ENCODE data around the gene GRM8.

The GRM8 gene

GRCh38 chr7:126686474-126686873, 566.3 kb downstream of the GRM8 start:
- Histone ChIP-seq H2AK5ac (ENCODE audit: low read length, severe bottlenecking) (peak overlapping the region; percentile 40), H2AFZ (ENCODE audit: low read depth, low read length) (no peak overlapping the region), H3K4me3 (ENCODE audit: insufficient read depth in 1 of 2, low read depth in 1 of 2, low read length in 2 of 2) (no peak overlapping the region), H3K79me1 (replicated peaks; ENCODE audit: low read length, poor library complexity, severe bottlenecking) (no peaks in the 10 kb centered on the region), H3K27me3 (ENCODE audit: control insufficient read depth in 1 of 2, insufficient read depth in 1 of 2, low read length in 2 of 2) (no peaks in the 10 kb centered on the region), H3K4me2 (ENCODE audit: low read length, poor library complexity, severe bottlenecking) (no peak overlapping the region), H2BK5ac (ENCODE audit: low read depth, low read length, poor library complexity, severe bottlenecking) (no peak overlapping the region), H3K4ac (ENCODE audit: low read depth in 1 of 2, low read length in 2 of 2) (no peak overlapping the region), H2BK12ac (ENCODE audit: low read length in 2 of 2) (no peak overlapping the region), H3K9me3 (ENCODE audit: control insufficient read depth, low read length) (no peaks in the 10 kb centered on the region), H3K14ac (ENCODE audit: low read length in 2 of 2) (peak overlapping the region in 1 of 2 experiments; percentile 82), H2BK120ac (ENCODE audit: low read depth, low read length) (no peak overlapping the region), H4K8ac (ENCODE audit: low read length) (peak overlapping the region; percentile 14), H4K91ac (ENCODE audit: low read length) (peak overlapping the region; percentile 35), H3K18ac (ENCODE audit: low read depth in 1 of 2, low read length in 2 of 2) (no peak overlapping the region), H3K27ac (ENCODE audit: low read length, poor library complexity, severe bottlenecking) (no peak overlapping the region), H3K36me3 (ENCODE audit: control insufficient read depth in 1 of 2, insufficient read depth in 2 of 2, low read depth in 1 of 2, low read length in 2 of 2) (no peaks in the 10 kb centered on the region), H3K9ac (ENCODE audit: low read length) (no peak overlapping the region), H2BK15ac (ENCODE audit: low read depth, poor library complexity, severe bottlenecking) (no peak overlapping the region), H3K23ac (ENCODE audit: low read length in 2 of 2) (no peak overlapping the region), H3K4me1 (ENCODE audit: control insufficient read depth, insufficient read depth, low read depth, low read length) (peaks cover 15% of the 10 kb centered on the region)
- DNase-seq = no peak
- WGBS = 90% methylated on average over 5 of the region's 5 CpGs

GRCh38 chr7:126685596-126685995, 567.1 kb downstream of the GRM8 start:
- Histone ChIP-seq H3K4ac (ENCODE audit: low read depth in 1 of 2, low read length in 2 of 2) (no peak overlapping the region), H3K9ac (ENCODE audit: low read length) (no peak overlapping the region), H3K27me3 (ENCODE audit: control insufficient read depth in 1 of 2, insufficient read depth in 1 of 2, low read length in 2 of 2) (no peaks in the 10 kb centered on the region), H3K14ac (ENCODE audit: low read length in 2 of 2) (no peak overlapping the region), H2BK15ac (ENCODE audit: low read depth, poor library complexity, severe bottlenecking) (no peak overlapping the region), H2BK5ac (ENCODE audit: low read depth, low read length, poor library complexity, severe bottlenecking) (no peak overlapping the region), H2BK120ac (ENCODE audit: low read depth, low read length) (no peak overlapping the region), H4K8ac (ENCODE audit: low read length) (no peak overlapping the region), H3K4me2 (ENCODE audit: low read length, poor library complexity, severe bottlenecking) (no peak overlapping the region), H3K18ac (ENCODE audit: low read depth in 1 of 2, low read length in 2 of 2) (no peak overlapping the region), H3K79me1 (replicated peaks; ENCODE audit: low read length, poor library complexity, severe bottlenecking) (no peaks in the 10 kb centered on the region), H3K36me3 (ENCODE audit: control insufficient read depth in 1 of 2, insufficient read depth in 2 of 2, low read depth in 1 of 2, low read length in 2 of 2) (no peaks in the 10 kb centered on the region), H3K9me3 (ENCODE audit: control insufficient read depth, low read length) (no peaks in the 10 kb centered on the region), H3K27ac (ENCODE audit: low read length, poor library complexity, severe bottlenecking) (no peak overlapping the region), H4K91ac (ENCODE audit: low read length) (no peak overlapping the region), H2AFZ (ENCODE audit: low read depth, low read length) (no peak overlapping the region), H2BK12ac (ENCODE audit: low read length in 2 of 2) (no peak overlapping the region), H3K4me3 (ENCODE audit: insufficient read depth in 1 of 2, low read depth in 1 of 2, low read length in 2 of 2) (no peak overlapping the region), H3K23ac (ENCODE audit: low read length in 2 of 2) (no peak overlapping the region), H3K4me1 (ENCODE audit: control insufficient read depth, insufficient read depth, low read depth, low read length) (peaks cover 15% of the 10 kb centered on the region), H2AK5ac (ENCODE audit: low read length, severe bottlenecking) (peak overlapping the region; percentile 80)
- 97% methylated on average over 10 of the region's 10 CpGs for WGBS
- no peak for DNase-seq

GRCh38 chr7:126685018-126685573, 567.6 kb downstream of the GRM8 start:
- H3K27me3 ChIP-seq (ENCODE audit: control insufficient read depth in 1 of 2, insufficient read depth in 1 of 2, low read length in 2 of 2) = no peaks in the 10 kb centered on the region
- peak overlapping the region; percentile 80 for H2AK5ac ChIP-seq (ENCODE audit: low read length, severe bottlenecking)
- H3K14ac ChIP-seq (ENCODE audit: low read length in 2 of 2) = no peak overlapping the region
- no peaks in the 10 kb centered on the region for H3K79me1 ChIP-seq (replicated peaks; ENCODE audit: low read length, poor library complexity, severe bottlenecking)
- no peak for DNase-seq
- H2BK5ac ChIP-seq (ENCODE audit: low read depth, low read length, poor library complexity, severe bottlenecking) = no peak overlapping the region
- H2BK15ac ChIP-seq (ENCODE audit: low read depth, poor library complexity, severe bottlenecking) = no peak overlapping the region
- no peak overlapping the region for H2BK12ac ChIP-seq (ENCODE audit: low read length in 2 of 2)
- H3K36me3 ChIP-seq (ENCODE audit: control insufficient read depth in 1 of 2, insufficient read depth in 2 of 2, low read depth in 1 of 2, low read length in 2 of 2) = no peaks in the 10 kb centered on the region
- H3K9me3 ChIP-seq (ENCODE audit: control insufficient read depth, low read length) = no peaks in the 10 kb centered on the region
- peak overlapping the region in 1 of 2 experiments; percentile 8 for H3K4me3 ChIP-seq (ENCODE audit: insufficient read depth in 1 of 2, low read depth in 1 of 2, low read length in 2 of 2)
- no peak overlapping the region for H2BK120ac ChIP-seq (ENCODE audit: low read depth, low read length)
- no peak overlapping the region for H4K91ac ChIP-seq (ENCODE audit: low read length)
- H3K9ac ChIP-seq (ENCODE audit: low read length) = no peak overlapping the region
- 89% methylated on average over 11 of the region's 11 CpGs for WGBS
- no peak overlapping the region for H4K8ac ChIP-seq (ENCODE audit: low read length)
- H3K4me2 ChIP-seq (ENCODE audit: low read length, poor library complexity, severe bottlenecking) = no peak overlapping the region
- peaks cover 14% of the 10 kb centered on the region for H3K4me1 ChIP-seq (ENCODE audit: control insufficient read depth, insufficient read depth, low read depth, low read length)
- no peak overlapping the region for H3K23ac ChIP-seq (ENCODE audit: low read length in 2 of 2)
- H3K4ac ChIP-seq (ENCODE audit: low read depth in 1 of 2, low read length in 2 of 2) = no peak overlapping the region
- no peak overlapping the region for H2AFZ ChIP-seq (ENCODE audit: low read depth, low read length)
- no peak overlapping the region for H3K18ac ChIP-seq (ENCODE audit: low read depth in 1 of 2, low read length in 2 of 2)
- no peak overlapping the region for H3K27ac ChIP-seq (ENCODE audit: low read length, poor library complexity, severe bottlenecking)

GRCh38 chr7:126682176-126682575, 570.6 kb downstream of the GRM8 start:
- no peak overlapping the region for H2AK5ac ChIP-seq (ENCODE audit: low read length, severe bottlenecking)
- H2BK5ac ChIP-seq (ENCODE audit: low read depth, low read length, poor library complexity, severe bottlenecking) = no peak overlapping the region
- H4K8ac ChIP-seq (ENCODE audit: low read length) = no peak overlapping the region
- no peaks in the 10 kb centered on the region for H3K36me3 ChIP-seq (ENCODE audit: control insufficient read depth in 1 of 2, insufficient read depth in 2 of 2, low read depth in 1 of 2, low read length in 2 of 2)
- no peak overlapping the region for H2AFZ ChIP-seq (ENCODE audit: low read depth, low read length)
- H3K4me3 ChIP-seq (ENCODE audit: insufficient read depth in 1 of 2, low read depth in 1 of 2, low read length in 2 of 2) = no peak overlapping the region
- no peak overlapping the region for H3K23ac ChIP-seq (ENCODE audit: low read length in 2 of 2)
- no peak overlapping the region for H3K9ac ChIP-seq (ENCODE audit: low read length)
- H2BK120ac ChIP-seq (ENCODE audit: low read depth, low read length) = no peak overlapping the region
- DNase-seq = no peak
- no peaks in the 10 kb centered on the region for H3K9me3 ChIP-seq (ENCODE audit: control insufficient read depth, low read length)
- no peak overlapping the region for H3K18ac ChIP-seq (ENCODE audit: low read depth in 1 of 2, low read length in 2 of 2)
- H3K27ac ChIP-seq (ENCODE audit: low read length, poor library complexity, severe bottlenecking) = no peak overlapping the region
- H3K14ac ChIP-seq (ENCODE audit: low read length in 2 of 2) = no peak overlapping the region
- no peak overlapping the region for H2BK15ac ChIP-seq (ENCODE audit: low read depth, poor library complexity, severe bottlenecking)
- no peak overlapping the region for H3K4ac ChIP-seq (ENCODE audit: low read depth in 1 of 2, low read length in 2 of 2)
- no peaks in the 10 kb centered on the region for H3K27me3 ChIP-seq (ENCODE audit: control insufficient read depth in 1 of 2, insufficient read depth in 1 of 2, low read length in 2 of 2)
- H3K4me1 ChIP-seq (ENCODE audit: control insufficient read depth, insufficient read depth, low read depth, low read length) = peaks cover 13% of the 10 kb centered on the region
- H4K91ac ChIP-seq (ENCODE audit: low read length) = no peak overlapping the region
- no peak overlapping the region for H3K4me2 ChIP-seq (ENCODE audit: low read length, poor library complexity, severe bottlenecking)
- H3K79me1 ChIP-seq (replicated peaks; ENCODE audit: low read length, poor library complexity, severe bottlenecking) = no peaks in the 10 kb centered on the region
- no peak overlapping the region for H2BK12ac ChIP-seq (ENCODE audit: low read length in 2 of 2)

Measured in mesenchymal stem cell (in vitro differentiated cells and primary cell).